GM18526 (cell line): ENCODE measurements around the gene CABP1.

Source experiments
- POLR2A ChIP-seq: IDR thresholded peaks from 3 replicates; pipeline ENCODE4 v1.6.1; 2011; ENCODE audit not compliant: insufficient read length; ENCODE audit errors: extremely low read depth

Gene CABP1

DNA sequence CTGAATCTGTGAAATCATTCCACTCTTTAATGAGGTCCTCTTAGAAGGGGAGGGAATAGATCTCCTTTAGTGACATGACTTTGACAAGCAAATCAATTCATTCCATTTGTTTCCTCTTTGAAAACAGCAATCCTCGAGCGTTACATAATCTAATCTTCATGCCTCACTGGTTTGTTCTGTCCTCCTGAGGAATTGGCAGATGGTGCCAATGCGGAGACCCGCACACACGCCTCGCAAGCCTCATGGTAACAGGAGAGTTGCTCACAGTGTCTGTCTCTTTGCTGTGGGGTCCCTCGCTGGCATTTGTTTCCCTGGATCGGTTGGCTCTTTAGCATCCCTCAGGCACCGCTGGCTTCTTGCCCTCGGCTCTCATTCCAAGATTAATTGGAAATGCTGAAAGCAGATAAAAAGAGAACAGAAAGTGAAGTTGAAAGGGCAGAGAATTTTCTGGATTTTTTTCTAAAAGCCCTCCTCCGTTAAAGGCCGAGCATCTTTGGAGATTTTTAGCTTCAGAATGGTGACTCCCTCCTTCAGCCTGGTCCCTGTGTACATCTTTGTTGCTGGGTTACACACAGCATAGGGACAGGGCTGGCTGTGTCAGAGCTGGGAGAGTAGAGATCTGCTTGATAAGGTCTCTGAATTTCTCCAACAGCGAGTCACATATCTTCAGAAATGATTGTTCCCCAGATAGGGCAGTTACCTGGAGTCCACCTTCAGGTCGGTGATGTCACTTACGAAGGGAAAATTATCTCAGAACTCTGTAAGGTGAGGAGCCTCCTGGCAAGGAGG is 10.1 kb upstream of the CABP1 start:
- no peak for TF ChIP-seq POLR2A

GRCh38 chr12:120631097-120631496 is 9.3 kb upstream of the CABP1 start:
- no peak for TF ChIP-seq POLR2A

- TF ChIP-seq POLR2A: no peak
These were observed 721 bp downstream of the CABP1 start for GRCh38 chr12:120640861-120641833.

DNA sequence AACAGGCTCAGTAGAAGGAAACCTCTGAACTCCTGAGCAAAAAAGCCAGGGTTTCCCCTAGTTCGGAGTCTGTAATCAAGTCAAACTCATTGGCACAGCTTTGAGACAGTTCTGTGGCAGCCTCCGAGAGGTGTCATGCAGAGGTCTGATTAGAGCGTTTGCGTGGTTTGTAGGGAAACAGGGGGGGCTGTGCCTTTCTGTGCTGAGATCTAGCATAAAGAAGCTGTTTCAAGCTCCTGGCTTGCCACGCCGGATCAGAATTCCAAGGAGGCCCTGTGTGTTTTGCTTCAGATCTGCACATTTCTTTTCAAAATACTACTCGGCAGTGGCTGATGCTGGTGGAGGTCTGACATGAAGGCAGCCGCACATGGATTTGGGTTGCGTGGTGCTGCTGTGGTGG is 1.7 kb downstream of the CABP1 start:
- TF ChIP-seq POLR2A: no peak

DNA sequence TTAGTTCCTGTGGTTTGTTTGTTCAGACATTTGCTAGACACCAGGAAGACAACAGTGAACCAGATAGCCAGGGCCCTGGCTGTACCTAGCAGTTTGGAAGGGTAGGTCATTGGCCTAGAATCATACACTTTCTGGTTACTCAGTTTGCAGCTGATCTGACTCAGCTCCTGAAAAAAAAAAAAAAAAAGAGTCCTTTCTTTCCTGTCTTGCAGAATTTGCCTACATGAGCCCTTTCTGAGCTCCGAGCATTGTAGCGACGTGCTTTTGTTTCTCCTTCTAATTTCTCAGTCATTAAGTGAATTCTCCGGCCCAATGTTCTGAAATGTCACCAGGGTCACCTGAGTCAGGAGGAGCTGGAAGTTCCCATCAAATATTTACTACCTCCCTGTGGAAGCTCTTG is 2.4 kb downstream of the CABP1 start:
- no peak for TF ChIP-seq POLR2A

- TF ChIP-seq POLR2A: no peak
These were observed 3.1 kb downstream of the CABP1 start for GRCh38 chr12:120643574-120643973.

DNA sequence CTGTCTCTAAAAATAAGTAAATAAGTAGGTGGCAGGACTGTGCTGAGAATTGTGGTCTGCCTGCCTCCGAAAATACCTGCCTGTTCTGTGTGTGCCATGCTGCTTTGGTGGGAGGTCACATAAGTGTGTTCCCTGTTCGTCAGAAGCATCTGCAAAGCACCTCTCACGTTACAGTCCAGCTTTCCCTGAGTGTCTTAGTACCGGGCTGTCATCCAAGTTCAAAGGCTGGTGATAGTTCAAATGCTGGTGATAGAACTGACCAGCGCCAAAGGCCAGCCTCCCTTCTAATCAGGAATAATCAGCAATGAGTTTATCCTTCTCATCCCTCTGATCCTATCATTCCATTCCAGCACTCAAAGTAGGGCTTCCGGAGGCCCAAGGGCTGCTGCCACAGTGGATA is 5.6 kb downstream of the CABP1 start:
- TF ChIP-seq POLR2A: no peak

DNA sequence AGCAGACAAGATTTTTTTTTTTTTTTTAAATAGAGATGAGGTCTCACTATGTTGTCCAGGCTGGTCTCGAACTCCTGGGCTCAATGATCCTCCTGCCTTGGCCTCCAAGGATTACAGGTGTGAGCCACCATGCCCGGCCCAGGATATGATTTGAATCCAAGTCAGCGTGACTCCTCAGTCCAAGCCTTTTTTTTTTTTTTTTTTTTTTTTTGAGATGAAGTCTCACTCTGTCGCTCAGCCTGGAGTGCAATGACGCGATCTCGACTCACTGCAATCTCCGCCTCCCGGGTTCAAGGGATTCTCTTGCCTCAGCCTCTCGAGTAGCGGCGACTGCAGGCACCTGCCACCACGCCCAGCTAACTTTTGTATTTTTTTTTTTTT is 6.9 kb downstream of the CABP1 start:
- TF ChIP-seq POLR2A: no peak

DNA sequence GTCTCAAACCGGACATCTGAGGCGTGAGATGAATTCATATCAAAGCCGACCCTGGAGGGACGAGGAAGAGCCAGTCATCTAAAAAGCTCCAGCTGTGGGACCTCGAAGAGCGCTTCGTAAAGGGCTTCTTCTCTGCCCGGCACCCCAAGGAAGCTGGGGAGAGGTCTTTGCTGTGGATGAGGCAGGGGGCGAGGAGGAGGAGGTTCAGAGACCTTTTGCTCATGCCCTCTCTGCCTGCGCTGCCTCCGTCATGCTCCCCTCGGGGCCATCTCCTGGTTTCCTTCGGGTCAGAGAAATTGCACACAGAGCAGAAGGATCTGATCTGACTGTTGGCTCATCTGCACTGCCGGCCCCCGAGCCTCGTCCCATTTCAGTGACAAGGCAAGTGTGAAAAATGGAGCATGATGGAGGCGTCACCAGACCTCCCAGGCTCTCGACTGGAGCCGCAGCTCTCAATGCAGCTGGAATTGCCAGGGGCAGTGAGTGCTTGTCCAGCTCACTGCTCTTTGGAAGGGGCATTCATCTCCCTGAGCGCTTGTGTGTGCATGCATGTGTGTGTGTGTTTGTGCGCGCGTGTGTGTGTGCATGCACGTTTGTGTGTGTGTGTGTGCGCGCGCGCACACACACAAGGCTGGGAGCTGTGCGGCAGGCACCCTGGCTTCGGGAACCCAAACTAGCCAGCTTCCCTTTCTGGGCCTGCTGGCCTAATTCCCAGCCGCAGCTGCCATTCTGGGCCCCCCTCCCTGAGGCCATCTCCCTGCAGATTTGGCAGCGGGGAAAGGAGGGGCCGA is 9.2 kb downstream of the CABP1 start:
- TF ChIP-seq POLR2A: no peak

- TF ChIP-seq POLR2A: no peak
These were observed 9.8 kb downstream of the CABP1 start for GRCh38 chr12:120650233-120650690.

DNA sequence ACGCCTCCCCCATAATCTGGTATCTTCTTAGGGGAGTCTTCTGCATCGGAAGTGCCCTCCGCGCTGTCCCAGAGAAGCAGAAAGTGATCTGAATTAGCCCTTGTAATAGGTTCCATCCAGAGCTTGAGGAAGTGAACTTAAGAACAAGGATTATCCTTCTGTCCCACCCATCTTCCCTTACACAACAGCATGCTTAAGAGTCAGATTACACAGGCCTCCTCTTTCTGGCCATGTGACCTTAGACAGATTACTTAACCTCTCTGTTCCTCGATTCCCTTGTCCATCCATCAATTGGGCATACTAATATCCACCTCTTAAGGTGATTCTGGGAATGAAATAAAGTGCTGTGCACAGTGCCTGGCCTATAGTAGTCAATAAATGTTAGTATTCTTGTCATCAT is 11.4 kb downstream of the CABP1 start:
- TF ChIP-seq POLR2A: no peak

GRCh38 chr12:120652656-120653435 is 12.4 kb downstream of the CABP1 start:
- TF ChIP-seq POLR2A: no peak

DNA sequence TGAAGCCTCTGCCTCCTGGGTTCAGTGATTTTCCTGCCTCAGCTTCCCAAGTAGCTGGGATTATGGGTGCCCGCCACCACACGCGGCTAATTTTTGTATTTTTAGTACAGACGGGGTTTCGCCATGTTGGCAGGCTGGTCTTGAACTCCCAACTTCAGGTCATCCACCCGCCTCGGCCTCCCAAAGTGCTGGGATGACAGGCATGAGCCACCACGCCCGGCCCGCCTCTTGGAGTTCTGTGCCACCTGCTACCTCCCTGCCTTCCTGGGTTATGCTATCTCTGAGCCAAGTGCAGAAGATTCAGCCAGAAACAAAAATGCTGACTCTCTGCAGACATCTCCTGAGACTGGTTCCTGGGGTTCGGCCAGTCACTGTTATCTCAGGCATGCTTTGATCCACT is 13.2 kb downstream of the CABP1 start:
- no peak for TF ChIP-seq POLR2A

DNA sequence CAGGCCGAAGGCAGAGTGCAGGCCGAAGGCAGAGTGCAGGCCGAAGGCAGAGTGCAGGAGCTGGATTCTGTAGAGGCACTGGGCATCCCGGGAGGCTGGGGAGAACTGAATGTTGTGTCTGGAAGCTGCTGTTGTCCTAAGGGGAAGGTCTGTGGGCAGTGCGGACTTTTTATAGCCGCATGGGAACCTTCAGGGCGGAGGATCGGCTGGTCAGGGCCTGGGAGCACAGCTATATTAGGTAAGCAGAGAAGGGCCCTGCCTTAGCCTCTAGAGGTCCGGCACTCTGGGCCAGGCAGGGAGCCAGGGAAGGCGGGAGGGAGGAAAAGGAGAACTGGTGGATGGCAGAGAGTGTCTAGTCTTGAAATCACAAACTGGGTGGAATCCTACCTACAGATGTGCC is 14.2 kb downstream of the CABP1 start:
- TF ChIP-seq POLR2A: no peak
